T1000 (cell line): Measurements from ENCODE around the gene ZKSCAN3.
"Not testable (repeated sequence)": the region's sequence is repeated elsewhere in the genome, so short reads cannot be mapped to it uniquely, and the experiment has no call there.

Experiments used
- DNase-seq: peaks from one replicate; lab custom pipeline; 2025; ENCODE audit warnings: mixed read lengths; lab: John Stamatoyannopoulos, UW

The ZKSCAN3 gene

GRCh38 chr6:28343898-28344677, 5.7 kb upstream of the ZKSCAN3 start:
- DNase-seq = no peak

DNA sequence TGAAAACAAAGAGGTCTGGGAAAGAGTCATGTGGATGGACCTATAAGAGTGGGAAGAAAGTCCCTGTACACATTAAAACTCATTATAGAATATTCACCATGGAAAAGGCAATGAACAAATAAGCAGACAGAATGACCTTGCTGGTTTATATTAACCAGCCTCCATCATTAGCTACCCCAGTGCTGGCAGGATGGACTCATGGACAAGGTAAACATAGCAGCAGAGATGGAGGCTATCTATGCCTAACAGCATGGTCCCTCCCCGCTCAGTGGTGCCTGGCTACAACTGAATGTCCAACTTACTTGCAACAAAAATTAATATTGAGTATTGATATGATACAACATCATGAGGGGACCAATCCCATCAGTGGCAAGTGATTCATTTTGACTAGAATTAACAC, 4.5 kb upstream of the ZKSCAN3 start:
- no peak for DNase-seq

GRCh38 chr6:28347119-28347518, 2.6 kb upstream of the ZKSCAN3 start:
- DNase-seq = no peak

- DNase-seq = no peak
These were observed 329 bp upstream of the ZKSCAN3 start for GRCh38 chr6:28349344-28349891.

GRCh38 chr6:28351087-28351486, 1.3 kb downstream of the ZKSCAN3 start:
- DNase-seq = no peak

- no peak for DNase-seq
These were observed 1.8 kb downstream of the ZKSCAN3 start for GRCh38 chr6:28351493-28351925.

DNA sequence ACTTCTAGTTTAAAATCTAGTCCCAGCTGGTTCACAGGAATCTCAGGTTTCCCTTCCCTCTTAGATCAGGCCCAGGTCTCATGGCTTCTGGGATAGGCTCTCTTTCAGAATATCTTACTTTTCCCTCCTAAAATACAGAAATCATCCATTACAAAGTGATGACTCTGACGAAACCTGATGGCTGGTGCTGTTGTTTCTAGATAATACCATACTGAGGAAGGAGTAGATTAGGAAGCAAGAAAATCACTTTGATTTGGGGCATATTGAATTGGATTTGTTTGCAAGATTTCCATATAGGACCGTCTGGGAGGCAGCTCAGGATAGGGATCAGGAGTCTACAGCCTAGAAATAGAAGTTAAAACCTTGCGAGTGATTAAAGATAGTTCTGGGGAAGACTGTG, 3.6 kb downstream of the ZKSCAN3 start:
- no peak for DNase-seq

DNA sequence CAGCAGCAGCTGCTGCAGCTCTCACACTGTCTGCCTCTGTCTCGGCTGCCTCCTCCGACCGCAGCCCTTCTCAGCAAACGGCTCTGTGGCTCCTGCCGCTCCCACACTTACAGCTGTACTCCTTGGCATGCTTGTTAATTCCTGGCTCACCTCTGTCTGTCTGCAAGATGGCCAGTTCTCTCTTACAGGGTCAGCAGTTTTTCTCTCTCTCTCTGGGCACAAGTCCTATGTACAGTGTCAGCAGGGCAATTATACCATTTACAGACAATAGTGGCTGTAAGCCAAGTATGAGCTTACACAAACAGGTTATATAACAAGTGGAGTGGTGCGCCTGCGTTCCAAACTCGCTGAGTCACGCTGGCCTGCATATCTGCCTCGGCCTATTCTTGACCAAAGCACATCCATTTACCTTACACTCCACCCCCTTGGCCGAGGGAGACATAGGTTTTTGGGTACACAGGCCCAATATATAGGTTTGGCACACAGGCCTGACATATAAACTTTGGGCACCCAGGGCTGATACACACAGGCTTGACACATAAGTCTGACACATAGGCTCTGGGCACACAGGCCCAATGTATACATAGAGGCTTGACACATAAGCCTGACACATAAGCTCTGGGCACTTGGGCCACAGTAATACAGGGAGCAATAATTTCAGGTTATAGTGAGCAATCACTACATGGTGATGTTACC, 4.4 kb downstream of the ZKSCAN3 start:
- no peak for DNase-seq

DNA sequence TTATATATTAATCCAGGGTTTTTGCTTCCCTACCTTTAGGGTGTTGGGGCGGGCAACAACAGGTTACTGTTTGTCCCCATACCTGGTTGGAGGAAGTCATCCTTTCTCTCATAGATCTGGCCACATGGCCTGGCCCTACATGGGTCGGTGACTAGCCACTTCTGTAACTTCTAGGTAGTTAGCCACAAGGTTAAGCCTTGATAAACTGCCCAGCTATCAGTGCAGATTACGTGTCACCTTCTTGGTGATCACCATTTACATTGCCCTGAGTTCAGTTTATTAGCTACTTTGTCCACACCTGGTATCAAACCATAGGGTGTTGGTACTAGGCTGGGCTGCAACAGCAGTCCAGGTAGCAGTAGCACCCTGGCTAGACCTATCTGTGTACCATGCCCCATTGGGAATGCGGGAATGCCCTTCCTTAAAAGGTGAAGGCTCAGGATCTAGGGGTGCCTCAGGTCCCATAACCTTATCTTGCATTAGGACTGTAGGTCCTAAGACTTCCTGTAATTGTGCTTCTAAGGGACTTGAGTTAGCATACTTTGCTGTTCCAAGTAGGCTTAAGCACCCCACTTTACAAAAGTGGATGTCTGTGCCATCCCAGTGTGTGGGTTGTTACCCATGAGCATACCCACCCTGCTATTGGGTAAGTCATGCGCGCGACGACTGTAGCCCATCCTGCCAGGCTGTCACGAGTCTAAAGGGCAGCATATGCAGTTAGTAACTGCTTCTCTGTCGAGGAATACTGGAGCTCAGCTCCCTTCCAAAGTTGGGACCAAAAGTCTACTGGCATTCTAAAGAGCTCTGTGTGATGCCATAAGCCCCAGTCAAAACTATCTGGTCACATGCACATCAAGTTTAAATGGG, 5.2 kb downstream of the ZKSCAN3 start:
- DNase-seq = no peak

GRCh38 chr6:28355743-28356665, 6.3 kb downstream of the ZKSCAN3 start:
- peak; percentile 62 for DNase-seq

DNA sequence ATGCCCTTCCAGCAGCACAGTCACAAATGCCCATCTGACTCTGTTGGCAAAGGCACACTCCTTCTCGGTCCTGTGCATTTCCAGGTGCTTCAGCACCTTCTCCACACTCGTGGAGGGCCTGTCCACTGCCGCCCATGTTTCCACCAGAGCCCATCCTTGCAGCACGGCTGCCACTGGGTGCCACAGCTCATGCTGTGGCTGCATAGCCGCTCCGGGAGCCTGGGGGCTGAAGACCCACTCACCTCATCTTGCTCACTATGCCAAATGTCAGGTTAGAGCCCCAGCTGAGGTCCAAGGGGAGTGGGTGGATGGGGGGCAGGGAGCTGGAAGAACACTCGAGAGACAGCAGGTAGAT, 6.9 kb downstream of the ZKSCAN3 start:
- DNase-seq = no peak

DNA sequence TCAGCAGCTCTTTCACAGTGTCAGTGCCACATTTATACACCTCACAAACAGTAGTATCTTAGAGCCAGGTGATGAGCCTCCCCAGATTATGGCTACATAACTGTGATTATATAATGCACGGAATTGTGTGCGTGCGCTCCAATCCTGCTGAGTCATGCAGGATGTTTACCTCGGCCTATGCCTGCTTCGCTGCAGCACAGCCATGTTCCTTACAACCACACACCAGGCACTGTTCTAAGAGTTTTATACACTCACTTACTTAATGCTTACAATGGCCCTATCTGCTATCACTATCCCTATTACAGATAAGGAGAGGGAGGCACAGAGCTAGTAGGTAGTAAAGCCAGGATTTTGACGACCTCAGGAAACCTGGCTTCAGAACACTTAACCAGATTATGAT, 7.3 kb downstream of the ZKSCAN3 start:
- no peak for DNase-seq

DNA sequence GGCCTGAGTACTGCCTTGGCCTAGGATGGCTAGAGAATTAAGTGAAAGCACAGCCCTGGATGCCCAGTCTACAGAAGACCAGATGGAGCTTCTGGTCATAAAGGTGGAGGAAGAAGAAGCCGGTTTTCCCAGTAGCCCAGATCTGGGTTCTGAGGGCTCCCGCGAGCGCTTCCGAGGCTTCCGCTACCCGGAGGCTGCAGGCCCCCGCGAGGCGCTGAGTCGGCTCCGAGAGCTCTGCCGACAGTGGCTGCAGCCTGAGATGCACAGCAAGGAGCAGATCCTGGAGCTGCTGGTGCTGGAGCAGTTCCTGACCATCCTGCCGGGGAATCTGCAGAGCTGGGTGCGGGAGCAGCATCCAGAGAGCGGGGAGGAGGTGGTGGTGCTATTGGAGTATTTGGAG, 9.8 kb downstream of the ZKSCAN3 start:
- DNase-seq = not testable (repeated sequence)

DNA sequence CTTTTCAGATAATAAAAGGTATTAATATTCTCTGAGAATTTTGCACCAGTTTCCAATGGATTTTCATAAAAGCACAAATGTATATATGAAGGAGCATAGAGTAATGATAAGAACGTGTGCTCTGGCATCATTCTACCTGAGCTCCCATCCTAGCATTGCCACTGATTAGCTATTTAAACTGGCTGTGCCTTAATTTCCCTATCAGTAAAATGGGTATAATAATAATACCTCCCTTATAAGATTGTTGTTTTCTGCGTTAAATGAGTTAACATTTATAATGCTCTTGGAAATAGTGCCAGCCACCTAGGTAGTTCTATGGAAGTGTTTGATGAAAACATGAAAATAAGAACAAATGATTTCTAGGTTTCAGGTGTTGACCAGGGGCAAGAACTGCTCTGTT, 11.2 kb downstream of the ZKSCAN3 start:
- DNase-seq = no peak

- not testable (repeated sequence) for DNase-seq
These were observed 15.8 kb downstream of the ZKSCAN3 start for GRCh38 chr6:28365590-28365989.

DNA sequence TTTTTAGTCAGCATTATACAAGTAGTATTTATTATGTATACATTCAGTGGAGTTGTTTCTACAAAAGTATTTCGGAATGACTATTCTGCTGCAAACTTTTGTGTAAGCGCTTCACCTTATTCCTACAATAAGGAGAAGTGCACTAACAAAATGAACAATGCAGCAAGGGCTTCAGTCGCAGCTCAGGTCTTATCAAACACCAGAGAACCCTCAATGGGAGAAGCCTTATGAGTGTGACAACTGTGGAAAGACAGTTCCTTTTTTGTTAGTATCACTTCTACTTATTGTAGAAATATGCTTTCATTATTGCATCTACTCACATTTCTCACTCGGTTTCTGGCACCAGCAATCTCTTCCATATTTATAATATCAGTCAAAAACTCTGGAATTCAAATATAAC, 18.8 kb downstream of the ZKSCAN3 start:
- DNase-seq = no peak

DNA sequence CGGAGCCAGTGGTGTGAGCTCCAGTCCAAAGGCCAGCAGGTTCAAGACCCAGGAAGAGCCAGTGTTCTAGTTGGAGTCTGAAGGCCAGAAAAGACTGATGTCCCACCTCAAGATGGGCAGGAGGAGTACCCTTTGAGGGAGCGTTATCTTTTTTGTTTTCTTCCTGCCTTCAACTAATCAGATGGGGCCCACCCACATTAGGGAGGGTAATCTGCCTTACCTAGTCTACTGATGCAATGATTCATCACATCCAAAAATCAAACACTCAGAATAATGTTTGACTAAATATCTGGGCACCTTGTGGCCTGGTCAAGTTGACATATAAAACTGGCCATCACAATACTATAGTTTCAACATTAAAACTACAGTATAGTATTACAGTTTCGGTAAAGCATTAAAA, 19.7 kb downstream of the ZKSCAN3 start:
- DNase-seq = no peak

GRCh38 chr6:28370440-28370839, 20.7 kb downstream of the ZKSCAN3 start:
- no peak for DNase-seq

DNA sequence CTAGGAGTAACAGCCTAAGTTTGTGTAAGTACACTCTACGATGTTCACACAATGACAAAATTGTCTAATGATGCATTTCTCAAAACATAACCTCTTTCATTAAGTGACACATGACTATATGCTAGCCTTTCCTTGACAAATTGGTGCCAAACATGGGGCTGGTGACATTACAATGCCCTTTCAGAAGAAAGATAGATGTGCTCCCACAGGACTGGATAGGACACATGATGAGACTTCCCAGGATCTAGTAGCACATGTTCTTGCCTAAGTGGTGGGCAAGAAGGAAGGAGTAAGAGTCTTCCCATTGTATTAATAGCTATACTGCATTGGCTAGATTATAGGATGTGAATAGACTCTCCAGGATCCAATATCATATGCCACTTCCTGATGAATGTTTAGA, 21.5 kb downstream of the ZKSCAN3 start:
- DNase-seq = no peak

- DNase-seq = no peak
These were observed 22.1 kb downstream of the ZKSCAN3 start for GRCh38 chr6:28371706-28372451.

GRCh38 chr6:28373925-28374324, 24.2 kb downstream of the ZKSCAN3 start:
- no peak for DNase-seq
